Fibroblast of skin of scalp (primary cell): Measurements from ENCODE around the gene DNAH9. TPM values are rescaled to one million over a fixed set of nuclear protein-coding genes. Genes with fewer than 3 reads are reported as not detected.
A peak's percentile ranks its signal among the peaks of the same experiment; 100 is the strongest.

Experiments
- DNase-seq: peaks from one replicate; pipeline ENCODE4 v3.0.0-alpha.2; 2013
- polyA plus RNA-seq, 2 experiments: library from polyadenylated mRNA; unstranded; fragments of 120-200 nt; gene quantifications; one replicate each; pipeline ENCODE4 v1.2.1, GENCODE V29; 2013; ENCODE audit not compliant: insufficient read length in 2 of 2

Gene DNAH9
- 0.07 TPM for polyA plus RNA-seq (2013, experiment 1 of 2; ENCODE audit: insufficient read length)
- 0.07 TPM for polyA plus RNA-seq (2013, experiment 2 of 2; ENCODE audit: insufficient read length)

DNA sequence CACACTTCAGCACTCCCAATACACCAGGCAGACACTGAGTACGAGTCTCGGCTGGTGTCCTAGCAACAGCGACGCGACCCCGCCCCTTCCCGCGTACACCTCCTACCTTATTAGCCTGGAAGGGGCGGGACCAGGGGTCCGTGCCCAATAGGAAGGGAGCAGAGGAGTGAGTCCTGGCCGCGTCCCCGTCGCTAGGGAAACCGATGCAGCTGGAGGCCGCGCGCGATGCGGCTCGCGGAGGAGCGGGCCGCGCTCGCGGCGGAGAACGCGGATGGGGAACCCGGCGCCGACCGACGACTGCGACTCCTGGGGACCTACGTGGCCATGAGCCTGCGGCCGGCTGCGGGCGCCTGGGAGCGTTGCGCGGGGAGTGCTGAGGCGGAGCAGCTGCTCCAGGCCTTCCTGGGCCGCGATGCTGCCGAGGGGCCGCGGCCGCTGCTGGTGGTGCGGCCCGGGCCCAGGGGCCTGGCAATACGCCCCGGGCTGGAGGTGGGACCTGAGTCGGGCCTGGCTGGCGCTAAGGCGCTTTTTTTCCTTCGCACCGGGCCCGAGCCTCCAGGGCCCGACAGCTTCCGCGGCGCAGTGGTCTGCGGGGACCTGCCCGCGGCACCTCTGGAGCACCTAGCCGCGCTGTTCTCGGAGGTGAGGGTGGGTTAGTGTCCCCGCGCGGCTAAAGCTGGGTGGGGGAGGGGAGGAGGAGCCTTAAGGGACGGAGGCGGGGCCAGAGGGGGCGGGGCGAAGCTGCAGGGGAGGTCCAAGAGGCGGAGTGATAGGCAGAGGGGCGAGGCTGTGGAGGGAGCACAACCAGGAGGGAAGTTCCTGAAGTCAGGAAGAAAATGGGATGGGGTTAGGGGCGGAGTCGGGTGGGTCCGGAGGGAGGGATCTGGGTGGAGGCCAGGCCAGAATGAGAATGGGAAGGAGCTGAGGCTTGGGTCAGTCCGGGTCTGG, at the start of gene DNAH9:
TSS of gene DNAH9 (plus strand) at position 197 of the 948 bp plus-strand sequence. CDS start at position 226, 29 bp downstream.
- DNase-seq: peak; percentile 74

GRCh38 chr17:11550431-11550830, 47.8 kb upstream of the DNAH9 start:
- no peak for DNase-seq

- no peak for DNase-seq
Measured at GRCh38 chr17:11551442-11551841, 46.8 kb upstream of the DNAH9 start.

GRCh38 chr17:11553135-11553534, 45.1 kb upstream of the DNAH9 start:
- DNase-seq: no peak

DNA sequence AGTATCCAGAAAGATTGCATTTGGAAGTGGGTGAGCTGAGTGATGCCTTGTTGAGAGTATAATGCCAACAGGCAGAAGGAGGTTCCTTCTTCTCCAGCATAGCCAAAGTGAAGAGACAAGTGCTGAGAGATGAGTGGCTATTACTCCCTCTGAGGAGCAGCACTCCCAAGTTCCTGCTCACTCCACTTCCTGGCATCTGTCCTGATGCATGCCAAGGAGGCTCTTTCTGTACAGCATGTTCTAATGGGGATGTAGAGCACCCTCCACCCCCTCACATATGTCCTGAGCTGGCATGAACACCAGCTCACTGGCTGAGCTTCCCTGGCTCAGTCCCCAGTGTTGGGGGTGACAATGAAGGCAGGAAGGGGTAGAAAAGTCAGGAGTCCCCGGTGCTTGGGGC, 44.2 kb upstream of the DNAH9 start:
- DNase-seq: no peak

GRCh38 chr17:11554542-11554941, 43.7 kb upstream of the DNAH9 start:
- DNase-seq: no peak

DNA sequence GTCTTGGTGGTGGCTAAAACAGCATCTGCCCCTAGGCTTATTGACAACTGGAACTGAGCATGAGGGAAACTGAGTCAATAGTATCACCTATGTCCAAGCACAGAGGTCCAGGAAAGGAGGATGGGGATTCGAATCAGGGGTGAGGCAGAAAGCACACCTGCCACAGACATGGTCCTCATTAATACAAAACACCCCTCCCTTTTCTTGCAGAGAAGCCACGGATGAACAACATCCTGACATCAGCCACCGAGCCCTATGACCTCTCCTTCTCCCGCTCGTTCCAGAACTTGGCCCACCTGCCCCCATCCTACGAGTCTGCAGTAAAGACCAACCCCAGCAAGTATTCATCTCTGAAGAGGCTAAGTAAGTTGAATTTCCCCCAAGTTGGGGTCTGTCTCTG, 42.7 kb upstream of the DNAH9 start:
- no peak for DNase-seq

DNA sequence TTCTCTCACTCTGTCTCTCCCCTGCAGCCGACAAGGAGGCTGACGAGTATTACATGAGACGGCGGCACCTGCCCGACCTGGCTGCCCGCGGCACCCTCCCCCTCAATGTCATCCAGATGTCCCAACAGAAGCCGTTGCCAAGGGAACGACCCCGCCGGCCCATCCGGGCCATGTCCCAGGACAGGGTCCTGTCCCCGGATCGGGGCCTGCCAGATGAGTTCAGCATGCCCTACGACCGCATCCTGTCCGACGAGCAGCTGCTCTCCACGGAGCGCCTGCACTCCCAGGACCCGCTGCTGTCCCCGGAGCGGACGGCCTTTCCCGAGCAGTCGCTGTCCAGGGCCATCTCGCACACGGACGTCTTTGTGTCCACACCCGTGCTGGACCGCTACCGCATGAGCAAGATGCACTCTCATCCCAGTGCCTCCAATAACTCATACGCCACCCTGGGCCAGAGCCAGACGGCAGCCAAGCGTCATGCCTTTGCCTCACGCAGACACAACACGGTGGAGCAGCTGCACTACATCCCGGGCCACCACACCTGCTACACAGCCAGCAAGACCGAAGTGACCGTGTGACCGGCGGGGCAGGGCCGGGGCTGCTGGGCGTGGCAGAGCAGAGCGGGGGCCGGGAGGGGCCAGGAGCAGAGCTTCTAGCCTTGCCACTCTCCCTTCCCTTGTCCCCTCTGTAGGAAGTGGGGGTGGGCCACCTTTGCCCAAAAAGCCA, 40.4 kb upstream of the DNAH9 start:
- no peak for DNase-seq

DNA sequence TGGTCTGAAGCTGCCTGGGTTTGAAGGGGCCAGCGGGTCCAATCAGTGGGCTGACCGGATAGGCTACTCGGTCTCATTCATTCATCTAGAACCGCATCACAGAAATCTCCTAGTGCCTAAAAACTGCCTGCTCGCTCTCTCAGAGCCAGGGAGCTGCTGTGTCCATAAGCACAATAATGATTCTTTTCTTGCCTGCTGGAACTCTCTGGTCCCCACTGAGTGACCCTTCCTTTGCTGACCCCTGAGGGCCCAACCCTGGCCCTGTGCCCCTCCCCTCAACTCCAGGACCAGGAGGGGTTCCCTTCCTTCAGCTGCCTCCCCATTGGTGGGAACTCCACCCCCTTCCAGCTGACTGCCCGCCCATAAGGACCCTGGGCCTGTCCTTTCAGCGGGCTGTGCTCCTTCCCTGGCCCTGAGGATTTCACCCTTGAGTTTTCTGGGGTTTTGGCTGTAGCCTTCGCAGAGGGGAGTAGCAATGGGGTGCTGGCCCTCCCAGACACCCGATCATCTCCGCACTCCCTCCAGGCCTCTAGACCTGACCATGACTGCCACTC, 39.5 kb upstream of the DNAH9 start:
- no peak for DNase-seq

DNA sequence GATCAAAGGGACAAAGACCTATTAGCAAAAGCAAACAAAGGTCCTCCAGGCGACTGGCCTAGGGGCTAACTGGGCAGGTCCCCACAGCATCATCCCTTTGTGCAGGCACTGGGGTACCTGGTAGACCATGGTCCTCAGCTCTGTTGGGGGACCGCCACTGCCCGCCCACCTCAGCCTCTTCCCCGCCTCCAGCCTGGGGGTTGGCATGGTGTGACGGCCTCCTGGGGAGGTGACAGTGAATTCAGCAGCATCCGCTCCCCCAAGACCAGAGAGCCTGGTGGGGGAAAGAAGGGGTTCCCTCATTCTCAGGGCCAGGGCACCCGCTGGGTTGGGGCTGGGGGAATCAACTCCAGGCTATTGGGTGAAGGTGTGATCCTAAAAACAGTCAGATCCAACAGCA, 38.7 kb upstream of the DNAH9 start:
- DNase-seq: no peak

DNA sequence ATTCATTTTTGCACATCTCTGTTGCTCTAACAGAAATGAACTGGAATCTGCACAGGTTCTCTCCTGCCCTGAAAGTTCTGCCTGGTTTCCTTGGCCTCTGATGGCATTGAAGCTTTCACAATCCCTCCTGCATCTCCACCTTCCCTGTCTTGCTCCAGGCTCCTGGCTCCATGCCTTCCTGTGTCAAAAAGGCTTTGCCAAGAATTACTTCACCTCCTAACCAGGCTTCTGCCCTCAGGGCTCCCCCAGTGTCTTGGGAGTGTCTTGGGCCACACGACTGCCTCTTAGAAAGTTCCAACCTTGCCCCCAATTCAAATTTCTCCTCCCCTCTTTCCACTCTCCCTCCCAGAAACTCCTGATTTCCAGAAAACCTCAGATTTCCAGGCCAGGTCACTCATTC, 37.0 kb upstream of the DNAH9 start:
- no peak for DNase-seq

DNA sequence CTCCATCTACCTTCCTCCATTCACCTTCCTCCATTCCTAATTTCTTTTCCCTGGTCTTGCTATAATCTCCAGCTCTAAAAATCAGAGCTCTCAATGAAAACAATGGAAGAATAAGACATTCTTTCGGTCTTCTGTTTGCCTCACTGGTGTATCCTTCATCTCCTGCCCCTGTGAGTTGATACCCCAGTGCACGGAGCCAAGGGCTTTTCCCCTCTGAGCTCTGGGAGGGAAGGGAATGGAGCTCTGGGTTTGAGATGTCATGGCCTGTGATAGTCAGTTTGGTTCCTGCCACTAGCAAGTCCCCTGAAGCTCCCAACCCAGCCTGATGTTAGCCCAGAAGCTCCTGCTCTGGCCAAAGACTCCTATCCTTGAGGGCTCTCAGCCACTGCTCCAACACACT, 36.6 kb upstream of the DNAH9 start:
- no peak for DNase-seq

DNA sequence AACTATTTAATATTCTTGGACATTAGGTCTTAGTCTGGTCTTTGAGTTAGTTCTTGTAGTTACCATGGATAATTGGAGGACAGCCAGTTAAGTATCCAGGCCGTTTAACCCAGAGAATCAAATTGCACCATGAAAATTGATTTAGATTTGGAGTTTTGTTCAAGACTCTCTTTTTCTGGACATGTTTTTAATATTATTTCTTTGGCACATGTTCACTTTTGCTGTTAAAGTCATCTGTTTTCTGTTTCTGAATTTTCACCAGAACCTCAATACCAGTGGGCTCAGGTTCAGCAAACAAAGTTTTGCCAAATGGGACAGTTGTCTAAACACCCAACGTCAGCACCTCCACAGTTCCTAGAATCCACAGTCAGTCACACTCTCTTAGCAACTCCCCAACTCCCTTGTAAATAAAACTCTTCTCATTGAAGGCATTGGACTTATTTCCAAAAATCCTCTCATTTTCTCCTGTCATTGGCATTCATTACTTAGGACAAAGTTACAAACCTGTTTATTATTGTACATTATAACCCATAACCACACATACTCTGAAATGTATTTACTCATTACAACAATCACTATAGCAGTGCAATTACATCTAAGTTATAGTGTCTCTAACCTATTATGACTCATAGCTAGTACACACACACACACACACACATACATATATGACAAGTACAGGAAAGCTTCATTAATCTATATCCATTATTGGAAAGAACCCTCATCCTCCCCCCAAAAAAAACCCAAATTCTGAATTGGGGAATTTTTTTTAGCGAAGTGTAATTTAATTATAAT, 33.5 kb upstream of the DNAH9 start:
- no peak for DNase-seq

DNA sequence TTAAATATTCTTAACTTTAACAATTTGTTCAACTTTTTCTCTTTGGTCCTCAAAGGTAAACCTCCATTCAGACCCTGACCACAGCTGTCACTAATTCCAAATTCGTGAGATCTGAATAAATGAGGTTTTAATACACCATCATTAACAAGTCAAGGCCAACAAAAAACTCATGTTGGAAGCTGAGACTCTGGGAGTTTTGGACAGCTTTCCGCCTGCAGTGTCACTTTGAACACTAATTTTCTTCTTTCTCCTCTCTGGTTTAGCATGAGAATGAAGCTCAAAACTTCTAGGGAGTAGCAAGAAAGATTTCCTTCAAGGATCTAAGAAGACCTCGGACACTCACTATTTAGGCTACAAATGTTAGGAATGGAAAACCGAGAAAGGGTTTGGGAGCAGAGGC, 32.7 kb upstream of the DNAH9 start:
- no peak for DNase-seq

DNA sequence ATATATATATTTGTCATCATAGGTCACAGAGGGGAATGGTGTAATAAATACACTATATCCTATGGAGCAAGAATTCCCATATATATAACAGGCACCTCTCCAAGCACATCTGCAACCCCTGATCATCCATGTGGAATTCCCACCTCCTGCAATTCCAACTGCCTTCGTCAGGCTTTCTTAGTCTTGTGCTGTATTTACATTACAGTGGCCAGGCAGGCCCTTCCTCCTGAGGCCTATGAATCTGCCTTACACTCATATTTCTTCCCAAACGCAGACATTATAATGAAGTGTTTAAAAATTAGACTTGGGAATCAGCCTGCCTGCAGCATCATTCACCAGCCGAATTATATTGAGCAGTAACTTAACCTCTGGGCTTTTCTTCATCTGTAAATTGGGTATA, 19.3 kb upstream of the DNAH9 start:
- DNase-seq: no peak

DNA sequence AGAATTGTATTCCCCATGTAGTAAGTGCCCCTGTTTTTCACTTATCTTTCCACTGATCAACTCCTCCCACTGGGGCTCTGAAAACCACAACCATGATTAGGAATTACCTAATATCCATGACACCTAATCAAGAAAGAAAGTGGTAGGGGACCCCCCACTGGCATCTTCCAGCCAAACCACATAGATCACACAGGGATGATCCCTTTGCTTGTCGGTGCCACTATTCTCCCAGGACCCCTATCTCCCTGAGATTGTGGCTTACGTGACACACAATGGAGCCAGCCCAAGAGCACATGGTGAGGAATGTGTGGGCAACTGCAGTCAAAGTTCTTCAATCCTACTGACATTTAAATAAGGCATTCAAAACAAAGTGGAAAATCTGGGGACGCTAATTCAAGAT, 17.6 kb upstream of the DNAH9 start:
- no peak for DNase-seq

DNA sequence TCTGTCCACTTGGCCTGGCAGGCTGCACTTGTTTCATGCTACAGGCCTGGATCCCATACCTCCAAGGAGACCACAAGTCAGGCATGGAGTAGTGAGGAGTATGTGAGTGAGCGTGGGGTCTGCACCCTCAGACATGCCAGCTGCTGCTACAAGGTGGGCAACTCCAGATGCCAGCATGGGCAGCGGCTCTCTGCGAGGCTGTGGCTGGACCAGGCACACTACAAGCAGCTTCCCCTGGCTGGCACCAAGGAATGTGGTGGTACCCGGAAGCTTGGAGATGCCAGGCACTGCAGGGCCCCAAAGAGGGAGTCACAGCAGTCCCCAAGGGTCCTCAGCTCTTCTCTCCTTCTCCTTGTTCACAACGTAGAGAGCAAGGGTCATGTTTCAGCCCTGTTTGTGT, 16.1 kb upstream of the DNAH9 start:
- DNase-seq: no peak

DNA sequence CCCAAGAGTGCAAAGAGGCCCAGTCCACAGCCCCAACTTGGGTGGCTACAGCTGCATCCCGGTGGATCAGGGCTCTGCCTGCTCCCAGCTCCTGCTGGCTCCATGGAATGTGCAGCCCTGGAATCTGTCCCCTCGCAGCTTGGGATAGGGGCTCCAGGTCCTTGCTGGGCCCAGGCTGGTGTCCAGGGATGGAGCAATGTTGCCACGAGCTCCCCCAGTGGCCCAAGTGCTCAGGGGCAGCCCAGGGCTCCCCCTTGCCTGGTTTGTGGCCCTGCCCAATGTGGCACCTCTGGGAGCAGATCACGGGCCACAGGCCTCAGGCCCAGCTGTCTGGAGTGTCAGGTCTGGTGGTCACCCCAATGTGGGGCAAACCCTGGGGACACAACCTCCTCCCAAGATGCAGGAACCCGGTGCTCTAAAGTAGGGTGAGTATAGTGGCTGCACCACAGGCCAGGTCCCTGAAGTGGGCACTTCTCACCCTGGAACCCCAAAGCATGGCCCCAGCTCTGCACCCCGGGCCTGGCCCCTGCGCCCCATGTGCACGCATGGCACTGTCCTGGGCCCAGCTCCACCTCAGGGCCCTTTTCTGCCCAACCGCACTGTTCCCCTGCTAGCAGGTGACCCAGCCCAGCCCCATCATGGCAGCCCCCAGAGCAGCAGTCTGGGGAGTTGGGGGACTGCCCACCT, 14.8 kb upstream of the DNAH9 start:
- DNase-seq: no peak

- no peak for DNase-seq
Measured at GRCh38 chr17:11589716-11590115, 8.6 kb upstream of the DNAH9 start.

GRCh38 chr17:11601661-11602060, 3.4 kb downstream of the DNAH9 start:
- DNase-seq: no peak

- peak; percentile 1 for DNase-seq
Measured at GRCh38 chr17:11608396-11608795, 10.1 kb downstream of the DNAH9 start.

DNA sequence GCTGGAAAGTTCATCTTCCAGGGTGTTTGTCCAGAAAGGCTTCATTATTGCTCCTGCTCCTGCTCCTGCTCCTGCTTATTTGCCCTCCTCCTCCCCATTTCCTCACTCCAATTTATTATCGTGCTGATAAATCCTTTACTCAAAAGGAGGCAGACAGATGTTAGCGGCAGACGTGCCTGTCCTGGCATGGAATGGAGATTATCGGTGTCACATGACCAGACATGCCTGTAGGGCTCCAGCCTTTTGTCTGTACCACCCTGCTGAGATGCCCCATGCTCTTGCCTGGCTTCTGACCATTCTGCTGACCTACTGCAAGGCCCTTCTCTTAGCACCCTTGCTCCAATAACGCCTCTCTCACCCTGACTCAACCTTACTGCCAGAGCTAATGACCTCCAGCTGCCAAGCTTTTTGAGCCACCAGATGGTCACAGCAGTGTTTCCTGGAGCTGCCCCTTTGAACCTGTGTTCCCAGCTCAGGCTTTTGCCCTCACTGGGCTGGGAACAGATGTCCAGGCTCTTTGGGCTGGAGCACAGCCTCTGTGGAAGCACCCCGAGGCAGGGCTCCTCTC, 12.8 kb downstream of the DNAH9 start:
- DNase-seq: no peak
